HepG2 (cell line): ENCODE measurements around the gene PSMD3. TPM values are rescaled to one million over a fixed set of nuclear protein-coding genes. Genes with fewer than 3 reads are reported as not detected.

Experiments
- ATAC-seq: fragments of 200-7000 bp; cut with Tn5 transposase; 3 replicates; pipeline ENCODE4 v1.9.1; 2020; ENCODE audit warnings: mild to moderate bottlenecking, moderate library complexity
- BruUV-seq: library from RNA; stranded (reverse); fragments of 400-500 nt; replicated peaks from 2 replicates; lab custom pipeline; 2021; lab: Mats Ljungman, UMichigan
- CTCF ChIA-PET: fragments of 300-600 bp; formaldehyde crosslinking; extraction: SDS; loops from one replicate; lab custom pipeline; 2021; ENCODE audit warnings: low total read pairs, inconsistent platforms, low intra/inter-chr PET ratio; lab: Yijun Ruan, JAX
- POLR2A ChIA-PET: fragments of 350-600 bp; sonication (Branson Sonifier 250); formaldehyde crosslinking; loops from one replicate; lab custom pipeline; 2020; ENCODE audit warnings: antibody characterized with exemption, inconsistent platforms; lab: Yijun Ruan, JAX
- DNase-seq: peaks from one replicate; pipeline ENCODE4 v3.0.0-alpha.2; 2015; ENCODE audit warnings: low spot score
- FAIRE-seq: peaks from 3 replicates; lab custom pipeline; 2011; peaks lifted over from hg19 to GRCh38; lab: Jason Lieb, UNC
- H2AFZ ChIP-seq: one replicate; pipeline ENCODE4 v1.6.1; 2011; ENCODE audit warnings: low read length, inconsistent platforms
- H3K27ac ChIP-seq: fragments of 300-600 bp; 3 replicates; pipeline ENCODE4 v1.8.0; 2011; ENCODE audit warnings: mixed run types, mild to moderate bottlenecking, mixed read lengths, low read length, inconsistent platforms; ENCODE audit not compliant: insufficient read depth; ENCODE audit errors: extremely low read length
- H3K27me3 ChIP-seq, 2 experiments: fragments of 200-600 bp in 1 of 2; 2 replicates in 1 of 2; 3 replicates in 1 of 2; pipeline versions ENCODE4 v1.6.0 to v1.8.0; 2011; ENCODE audit warnings: low read length in 2 of 2, mild to moderate bottlenecking in 2 of 2, moderate library complexity in 2 of 2, inconsistent platforms in 1 of 2; ENCODE audit not compliant: insufficient read depth in 2 of 2, control insufficient read depth in 1 of 2
- H3K36me3 ChIP-seq, 2 experiments: fragments of 200-600 bp in 1 of 2; replicated peaks in 1 of 2; 2 replicates in 1 of 2; 3 replicates in 1 of 2; pipeline versions ENCODE4 v1.5.1 to v1.8.0; 2011; ENCODE audit warnings: low read length in 2 of 2, inconsistent platforms in 1 of 2; ENCODE audit not compliant: insufficient read depth in 2 of 2, control insufficient read depth in 1 of 2
- H3K4me1 ChIP-seq: 2 replicates; pipeline ENCODE4 v1.5.1; 2012; ENCODE audit warnings: low read length, inconsistent platforms; ENCODE audit not compliant: insufficient read depth
- H3K4me2 ChIP-seq: 2 replicates; pipeline ENCODE4 v1.6.0; 2011; ENCODE audit warnings: low read depth, low read length, inconsistent platforms
- H3K4me3 ChIP-seq, 3 experiments: fragments of 200-600 bp in 1 of 3; sonication (generic), shearing (Covaris generic) in 1 of 3; replicated peaks in 1 of 3; 2 replicates each; pipeline ENCODE4 v1.5.1; 2011 to 2016; ENCODE audit warnings: low read length in 3 of 3, inconsistent platforms in 2 of 3, low read depth in 2 of 3, mild to moderate bottlenecking in 2 of 3, control low read depth in 1 of 3, mixed read lengths in 1 of 3; ENCODE audit not compliant: insufficient read depth in 1 of 3
- H3K79me2 ChIP-seq: one replicate; pipeline ENCODE4 v1.6.1; 2011; ENCODE audit warnings: low read length, inconsistent platforms; ENCODE audit not compliant: insufficient read depth
- H3K9ac ChIP-seq: 2 replicates; pipeline ENCODE4 v1.6.0; 2011; ENCODE audit warnings: mild to moderate bottlenecking, low read depth, low read length, inconsistent platforms; ENCODE audit not compliant: insufficient read depth
- H3K9me3 ChIP-seq: 2 replicates; pipeline ENCODE4 v1.5.1; 2012; ENCODE audit warnings: mild to moderate bottlenecking, low read length
- H4K20me1 ChIP-seq: 2 replicates; pipeline ENCODE4 v1.6.0; 2011; ENCODE audit warnings: inconsistent platforms, mild to moderate bottlenecking, low read length, moderate library complexity; ENCODE audit not compliant: insufficient read depth
- GABPB1 ChIP-seq: IDR thresholded peaks from 2 replicates; pipeline ENCODE4 v1.6.1; 2016; ENCODE audit warnings: mild to moderate bottlenecking, missing genetic modification reagents, moderate library complexity, missing compliant biosample characterization
- KAT8 ChIP-seq: IDR thresholded peaks from 2 replicates; pipeline ENCODE4 v1.6.1; 2016; ENCODE audit warnings: missing genetic modification reagents, missing compliant biosample characterization
- KLF12 ChIP-seq: sonication (generic); formaldehyde crosslinking; IDR thresholded peaks from 2 replicates; pipeline ENCODE4 v1.4.0; 2020; ENCODE audit warnings: missing genetic modification reagents, borderline replicate concordance
- MTA3 ChIP-seq: sonication (generic); formaldehyde crosslinking; IDR thresholded peaks from 2 replicates; pipeline ENCODE4 v1.4.0; 2020; ENCODE audit warnings: missing genetic modification reagents
- NFE2 ChIP-seq: sonication (generic); formaldehyde crosslinking; IDR thresholded peaks from 2 replicates; pipeline ENCODE4 v1.4.0; 2020; ENCODE audit warnings: missing genetic modification reagents
- TRIM24 ChIP-seq: sonication (generic); formaldehyde crosslinking; IDR thresholded peaks from 2 replicates; pipeline ENCODE4 v1.8.0; 2022; ENCODE audit warnings: mild to moderate bottlenecking, missing genetic modification reagents
- ZFP36L2 ChIP-seq: sonication (generic); formaldehyde crosslinking; IDR thresholded peaks from 2 replicates; pipeline ENCODE4 v1.4.0; 2020; ENCODE audit warnings: missing genetic modification reagents
- WGBS: methylation state at CpG from one replicate; pipeline ENCODE4 v1.1.6; 2017; ENCODE audit warnings: low lambda C conversion rate; 5-methylcytosine and 5-hydroxymethylcytosine counted together
- in situ Hi-C: cut with HindIII; loops from 2 replicates; pipeline ENCODE4 v1.10.0; 2017; ENCODE audit warnings: low pct_unique_long_range_greater_than_20kb; ENCODE audit not compliant: extremely low pct_ligation_motif_present
- intact Hi-C: fragments of 100-400 bp; cut with micrococcal nuclease; formaldehyde crosslinking; loops from one replicate; pipeline ENCODE4 v1.10.0; 2022; ENCODE audit not compliant: unreplicated experiment
- polyA plus RNA-seq, 8 experiments: library from polyadenylated mRNA; depleted of rRNA in 3 of 8; stranded (reverse) in 7 of 8; unstranded in 1 of 8; fragments of >200 nt; fragmentation: Illumina TruSeq in 4 of 8; extraction: Trizol in 4 of 8; gene quantifications; 2 replicates each; pipeline versions ENCODE4 v1.2.1 to v1.2.3, GENCODE V29; 2011 to 2016; ENCODE audit warnings: low read depth in 4 of 8, missing spikeins in 1 of 8, mixed read lengths in 1 of 8; ENCODE audit not compliant: insufficient read depth in 1 of 8
- total RNA-seq, 5 experiments: library from RNA; depleted of rRNA; stranded (reverse); fragments of >200 nt; fragmentation: Illumina TruSeq; extraction: Trizol; gene quantifications; 2 replicates each; pipeline ENCODE4 v1.2.3, GENCODE V29; 2016; ENCODE audit warnings: low read depth in 1 of 5
- TF ChIP-seq, protein P1 (sequence below): IDR thresholded peaks from 2 replicates; pipeline ENCODE4 v1.6.1; 2016; ENCODE audit warnings: low read depth, missing genetic modification reagents, missing compliant biosample characterization
- TF ChIP-seq, protein P2 (sequence below): IDR thresholded peaks from 2 replicates; pipeline ENCODE4 v1.6.1; 2012; ENCODE audit warnings: low read depth, low read length, improper control_type of control experiment
- TF ChIP-seq, protein P3 (sequence below): sonication (generic); formaldehyde crosslinking; conservative IDR thresholded peaks from 2 replicates; pipeline ENCODE4 v1.4.0; 2020; ENCODE audit warnings: missing genetic modification reagents

The PSMD3 gene
- total and polyA plus RNA-seq, 2 of the 13 experiments (the other 11 are each of a cell fraction or from before 2014, with no cell fraction given), result 97.4 to 146 TPM

DNA sequence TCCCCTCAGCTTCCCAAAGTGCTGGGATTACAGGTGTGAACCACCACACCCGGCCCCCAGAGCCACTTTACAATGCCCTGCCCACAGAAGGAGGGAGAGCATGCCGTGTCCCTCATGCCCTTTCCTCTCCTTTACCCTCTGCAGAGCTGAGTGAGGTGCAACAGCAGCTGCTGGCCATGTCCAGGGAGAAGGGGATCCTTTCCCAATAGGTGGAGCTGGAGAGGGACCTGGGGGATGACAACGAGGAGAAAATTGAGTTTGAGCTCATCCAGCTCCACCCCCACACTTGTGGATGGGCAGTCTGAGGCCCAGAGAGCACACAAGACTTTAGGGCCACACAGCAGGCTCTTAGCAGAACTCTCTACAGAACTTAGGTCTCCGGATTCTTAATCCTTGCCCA is 25.7 kb upstream of the PSMD3 start (continued):
- TF ChIP-seq, protein P1, sequence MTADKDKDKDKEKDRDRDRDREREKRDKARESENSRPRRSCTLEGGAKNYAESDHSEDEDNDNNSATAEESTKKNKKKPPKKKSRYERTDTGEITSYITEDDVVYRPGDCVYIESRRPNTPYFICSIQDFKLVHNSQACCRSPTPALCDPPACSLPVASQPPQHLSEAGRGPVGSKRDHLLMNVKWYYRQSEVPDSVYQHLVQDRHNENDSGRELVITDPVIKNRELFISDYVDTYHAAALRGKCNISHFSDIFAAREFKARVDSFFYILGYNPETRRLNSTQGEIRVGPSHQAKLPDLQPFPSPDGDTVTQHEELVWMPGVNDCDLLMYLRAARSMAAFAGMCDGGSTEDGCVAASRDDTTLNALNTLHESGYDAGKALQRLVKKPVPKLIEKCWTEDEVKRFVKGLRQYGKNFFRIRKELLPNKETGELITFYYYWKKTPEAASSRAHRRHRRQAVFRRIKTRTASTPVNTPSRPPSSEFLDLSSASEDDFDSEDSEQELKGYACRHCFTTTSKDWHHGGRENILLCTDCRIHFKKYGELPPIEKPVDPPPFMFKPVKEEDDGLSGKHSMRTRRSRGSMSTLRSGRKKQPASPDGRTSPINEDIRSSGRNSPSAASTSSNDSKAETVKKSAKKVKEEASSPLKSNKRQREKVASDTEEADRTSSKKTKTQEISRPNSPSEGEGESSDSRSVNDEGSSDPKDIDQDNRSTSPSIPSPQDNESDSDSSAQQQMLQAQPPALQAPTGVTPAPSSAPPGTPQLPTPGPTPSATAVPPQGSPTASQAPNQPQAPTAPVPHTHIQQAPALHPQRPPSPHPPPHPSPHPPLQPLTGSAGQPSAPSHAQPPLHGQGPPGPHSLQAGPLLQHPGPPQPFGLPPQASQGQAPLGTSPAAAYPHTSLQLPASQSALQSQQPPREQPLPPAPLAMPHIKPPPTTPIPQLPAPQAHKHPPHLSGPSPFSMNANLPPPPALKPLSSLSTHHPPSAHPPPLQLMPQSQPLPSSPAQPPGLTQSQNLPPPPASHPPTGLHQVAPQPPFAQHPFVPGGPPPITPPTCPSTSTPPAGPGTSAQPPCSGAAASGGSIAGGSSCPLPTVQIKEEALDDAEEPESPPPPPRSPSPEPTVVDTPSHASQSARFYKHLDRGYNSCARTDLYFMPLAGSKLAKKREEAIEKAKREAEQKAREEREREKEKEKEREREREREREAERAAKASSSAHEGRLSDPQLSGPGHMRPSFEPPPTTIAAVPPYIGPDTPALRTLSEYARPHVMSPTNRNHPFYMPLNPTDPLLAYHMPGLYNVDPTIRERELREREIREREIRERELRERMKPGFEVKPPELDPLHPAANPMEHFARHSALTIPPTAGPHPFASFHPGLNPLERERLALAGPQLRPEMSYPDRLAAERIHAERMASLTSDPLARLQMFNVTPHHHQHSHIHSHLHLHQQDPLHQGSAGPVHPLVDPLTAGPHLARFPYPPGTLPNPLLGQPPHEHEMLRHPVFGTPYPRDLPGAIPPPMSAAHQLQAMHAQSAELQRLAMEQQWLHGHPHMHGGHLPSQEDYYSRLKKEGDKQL, result no peak
- TF ChIP-seq MTA3 (CRISPR knock-in tag) (no peak), NFE2 (CRISPR knock-in tag) (no peak), GABPB1 (CRISPR knock-in tag) (no peak), TRIM24 (CRISPR knock-in tag) (no peak)
- TF ChIP-seq, all 625 proteins: peak for 6

DNA sequence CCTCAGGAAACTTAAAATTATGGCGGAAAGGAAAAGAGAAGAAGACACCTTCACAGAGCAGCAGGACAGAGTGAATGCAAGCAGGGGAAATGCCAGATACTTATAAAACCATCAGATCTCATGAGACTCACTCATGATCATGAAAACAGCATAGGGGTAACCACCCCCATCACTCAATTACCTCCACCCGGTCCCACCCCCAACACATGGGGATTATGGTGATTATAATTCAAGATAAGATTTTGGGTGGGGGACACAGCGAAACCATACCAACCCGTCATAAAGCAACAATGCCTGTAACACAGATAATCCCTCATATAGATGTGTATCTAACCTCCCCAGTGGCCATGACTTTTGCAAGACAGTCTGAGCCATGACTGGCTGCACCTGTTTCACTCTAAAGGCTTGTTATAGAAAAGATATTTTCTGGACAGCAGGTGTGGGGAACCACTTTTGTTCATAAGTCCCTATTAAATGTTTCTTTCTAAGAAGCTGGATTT is 24.8 kb upstream of the PSMD3 start:
- intact Hi-C loops, result no loop called here
- DNase-seq (no peak), FAIRE-seq (no peak), ATAC-seq (no peak)
- no peak overlapping the region for H3K4me3 ChIP-seq
- no peak overlapping the region for H3K27ac ChIP-seq
- in situ Hi-C loops, result no loop called here
- no peaks in the 10 kb centered on the region for H3K9me3 ChIP-seq
- no peak overlapping the region for H2AFZ ChIP-seq
- H3K4me2 ChIP-seq, result no peak overlapping the region
- 41% methylated on average over 4 of the region's 4 CpGs for WGBS
- peaks cover 59% of the 10 kb centered on the region for H3K4me1 ChIP-seq
- H3K27me3 ChIP-seq, result peaks cover 0 to 14% of the 10 kb centered on the region in 2 experiments; a peak in 3 of 5 replicates
- H4K20me1 ChIP-seq, result no peaks in the 10 kb centered on the region
- CTCF ChIA-PET, result no interaction called here
- no peaks in the 10 kb centered on the region for H3K36me3 ChIP-seq
- no TSS peak for BruUV-seq
- TF ChIP-seq ZFP36L2, result no peak
- TF ChIP-seq, protein P2, sequence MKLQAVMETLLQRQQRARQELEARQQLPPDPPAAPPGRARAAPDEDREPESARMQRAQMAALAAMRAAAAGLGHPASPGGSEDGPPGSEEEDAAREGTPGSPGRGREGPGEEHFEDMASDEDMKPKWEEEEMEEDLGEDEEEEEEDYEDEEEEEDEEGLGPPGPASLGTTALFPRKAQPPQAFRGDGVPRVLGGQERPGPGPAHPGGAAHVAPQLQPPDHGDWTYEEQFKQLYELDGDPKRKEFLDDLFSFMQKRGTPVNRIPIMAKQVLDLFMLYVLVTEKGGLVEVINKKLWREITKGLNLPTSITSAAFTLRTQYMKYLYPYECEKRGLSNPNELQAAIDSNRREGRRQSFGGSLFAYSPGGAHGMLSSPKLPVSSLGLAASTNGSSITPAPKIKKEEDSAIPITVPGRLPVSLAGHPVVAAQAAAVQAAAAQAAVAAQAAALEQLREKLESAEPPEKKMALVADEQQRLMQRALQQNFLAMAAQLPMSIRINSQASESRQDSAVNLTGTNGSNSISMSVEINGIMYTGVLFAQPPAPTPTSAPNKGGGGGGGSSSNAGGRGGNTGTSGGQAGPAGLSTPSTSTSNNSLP, result no peak
- TF ChIP-seq KAT8 (CRISPR knock-in tag), result no peak
- TF ChIP-seq, protein P3, sequence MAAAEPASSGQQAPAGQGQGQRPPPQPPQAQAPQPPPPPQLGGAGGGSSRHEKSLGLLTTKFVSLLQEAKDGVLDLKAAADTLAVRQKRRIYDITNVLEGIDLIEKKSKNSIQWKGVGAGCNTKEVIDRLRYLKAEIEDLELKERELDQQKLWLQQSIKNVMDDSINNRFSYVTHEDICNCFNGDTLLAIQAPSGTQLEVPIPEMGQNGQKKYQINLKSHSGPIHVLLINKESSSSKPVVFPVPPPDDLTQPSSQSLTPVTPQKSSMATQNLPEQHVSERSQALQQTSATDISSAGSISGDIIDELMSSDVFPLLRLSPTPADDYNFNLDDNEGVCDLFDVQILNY (CRISPR knock-in tag), result no peak
- TF ChIP-seq KLF12 (CRISPR knock-in tag), result no peak
- POLR2A ChIA-PET, result no interaction called here
- no peak overlapping the region for H3K9ac ChIP-seq
- H3K79me2 ChIP-seq, result no peaks in the 10 kb centered on the region
